Activated CD4-positive, alpha-beta T cell treated with anti-CD3 and anti-CD28 coated beads, Interleukin-2, Interleukin-6, amounts not matched to agents 100 ng/mL and 50 ng/mL, durations not matched to agents 16 hours and 8 hours (primary cell): ENCODE measurements around the gene UNC13A.

Experiments used
- DNase-seq: peaks from one replicate; pipeline ENCODE4 v3.0.0-alpha.2; 2020

UNC13A gene

GRCh38 chr19:17687857-17688784, at the start of gene UNC13A:
Gene UNC13A (minus strand): TSS chr19:17688354. CDS start chr19:17688199, 155 bp downstream.
- peak; percentile 57 for DNase-seq

- DNase-seq: no peak
Observed at GRCh38 chr19:17737690-17738153, 49.6 kb upstream of the UNC13A start.

GRCh38 chr19:17735410-17735809, 47.3 kb upstream of the UNC13A start:
- no peak for DNase-seq

GRCh38 chr19:17734146-17734545, 46.0 kb upstream of the UNC13A start:
- no peak for DNase-seq

- no peak for DNase-seq
Observed at GRCh38 chr19:17733127-17733526, 45.0 kb upstream of the UNC13A start.

- no peak for DNase-seq
Observed at GRCh38 chr19:17727843-17728242, 39.7 kb upstream of the UNC13A start.

GRCh38 chr19:17726964-17727773, 39.0 kb upstream of the UNC13A start:
- no peak for DNase-seq

GRCh38 chr19:17726136-17726741, 38.1 kb upstream of the UNC13A start:
- DNase-seq: no peak

GRCh38 chr19:17725422-17726078, 37.4 kb upstream of the UNC13A start:
- no peak for DNase-seq

GRCh38 chr19:17724655-17725054, 36.5 kb upstream of the UNC13A start:
- no peak for DNase-seq

- no peak for DNase-seq
Observed at GRCh38 chr19:17722655-17723240, 34.6 kb upstream of the UNC13A start.

GRCh38 chr19:17721821-17722220, 33.7 kb upstream of the UNC13A start:
- peak; percentile 23 for DNase-seq

GRCh38 chr19:17721111-17721628, 33.0 kb upstream of the UNC13A start:
- DNase-seq: no peak

GRCh38 chr19:17720440-17720839, 32.3 kb upstream of the UNC13A start:
- no peak for DNase-seq

GRCh38 chr19:17719730-17720400, 31.7 kb upstream of the UNC13A start:
- DNase-seq: peak; percentile 18

- peak; percentile 85 for DNase-seq
Observed at GRCh38 chr19:17718947-17719711, 31.0 kb upstream of the UNC13A start, which contains the start of gene MAP1S. Gene MAP1S (plus strand): TSS chr19:17719480. CDS start chr19:17719503, 23 bp downstream.

- DNase-seq: peak; percentile 53
Observed at GRCh38 chr19:17718550-17718946, 30.4 kb upstream of the UNC13A start.

GRCh38 chr19:17716309-17716929, 28.3 kb upstream of the UNC13A start:
- DNase-seq: no peak

- DNase-seq: no peak
Observed at GRCh38 chr19:17711851-17712250, 23.7 kb upstream of the UNC13A start.

GRCh38 chr19:17706750-17707181, 18.6 kb upstream of the UNC13A start:
- no peak for DNase-seq
